Stimulated activated naive CD8-positive, alpha-beta T cell treated with anti-CD3 and anti-CD28 coated beads, Interleukin-15, amount 100 ng/mL, for 72 hours (primary cell): ENCODE results near the gene PRDM4.
A peak's percentile ranks its signal among the peaks of the same experiment; 100 is the strongest.
"Not testable (repeated sequence)": the region's sequence is repeated elsewhere in the genome, so short reads cannot be mapped to it uniquely, and the experiment has no call there.

Experiments used
- ATAC-seq: fragments of 150-1000 bp; cut with Tn5 transposase; 2 replicates; pipeline ENCODE4 v1.10.0; 2021; ENCODE audit warnings: mild to moderate bottlenecking, moderate library complexity
- DNase-seq, 2 donors: peaks; one replicate each; pipeline ENCODE4 v3.0.0; 2021 to 2022
- H3K27ac Mint-ChIP-seq, 2 donors: one replicate each; pipeline ENCODE4 v1.8.0; 2022; ENCODE audit warnings: mild to moderate bottlenecking in 2 of 2, mixed read lengths in 2 of 2, moderate library complexity in 2 of 2
- H3K27me3 Mint-ChIP-seq: one replicate; pipeline ENCODE4 v1.8.0; 2022; ENCODE audit warnings: mixed read lengths
- H3K4me1 Mint-ChIP-seq: one replicate; pipeline ENCODE4 v1.8.0; 2022; ENCODE audit warnings: mild to moderate bottlenecking, mixed read lengths
- H3K4me3 Mint-ChIP-seq, 2 donors: one replicate each; pipeline ENCODE4 v1.8.0; 2022; ENCODE audit warnings: mild to moderate bottlenecking in 2 of 2, mixed read lengths in 2 of 2, moderate library complexity in 1 of 2
- H3K9me3 Mint-ChIP-seq, 2 donors: one replicate each; pipeline ENCODE4 v1.8.0; 2022; ENCODE audit warnings: mixed read lengths in 2 of 2

PRDM4 gene

GRCh38 chr12:107735763-107736162, 25.2 kb downstream of the PRDM4 start:
- Mint-ChIP-seq H3K9me3 (no peaks in the 10 kb centered on the region), H3K27ac (no peak overlapping the region), H3K4me1 (no peaks in the 10 kb centered on the region), H3K27me3 (no peaks in the 10 kb centered on the region), H3K4me3 (no peak overlapping the region)
- DNase-seq (no peak), ATAC-seq (no peak)

DNA sequence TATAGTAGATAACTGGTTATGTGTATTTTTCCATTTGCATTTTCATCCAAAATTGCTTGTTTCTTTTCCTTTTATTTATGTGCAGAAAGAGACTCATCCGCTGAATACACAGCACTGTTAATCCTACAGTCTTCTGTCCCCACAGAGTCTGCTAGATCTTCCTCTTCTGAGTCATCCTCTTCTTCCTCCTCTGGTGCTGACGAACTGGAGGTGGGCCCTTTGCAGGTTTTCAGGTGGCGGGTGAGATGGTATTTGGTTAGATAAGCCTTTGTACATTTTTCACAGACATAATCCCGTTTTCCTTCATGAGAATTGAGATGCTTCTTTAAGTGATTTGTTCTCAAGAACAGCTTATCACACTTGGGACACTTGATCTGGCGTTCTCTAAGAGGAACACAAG, 26.8 kb downstream of the PRDM4 start:
- no peak for ATAC-seq
- no peak overlapping the region for H3K27ac Mint-ChIP-seq

GRCh38 chr12:107732365-107732764, 28.6 kb downstream of the PRDM4 start:
- Mint-ChIP-seq H3K27ac (no peak overlapping the region), H3K4me3 (no peak overlapping the region), H3K9me3 (no peaks in the 10 kb centered on the region), H3K4me1 (no peaks in the 10 kb centered on the region), H3K27me3 (no peaks in the 10 kb centered on the region)
- DNase-seq (no peak), ATAC-seq (no peak)

More for the DNA sequence above, 26.8 kb downstream of the PRDM4 start:
- no peak overlapping the region for H3K4me3 Mint-ChIP-seq
- no peaks in the 10 kb centered on the region for H3K4me1 Mint-ChIP-seq
- DNase-seq, result no peak
- H3K9me3 Mint-ChIP-seq, result no peaks in the 10 kb centered on the region
- no peaks in the 10 kb centered on the region for H3K27me3 Mint-ChIP-seq

- Mint-ChIP-seq H3K27me3 (no peaks in the 10 kb centered on the region), H3K4me3 (no peak overlapping the region), H3K9me3 (no peaks in the 10 kb centered on the region), H3K27ac (no peak overlapping the region), H3K4me1 (no peaks in the 10 kb centered on the region)
- ATAC-seq (no peak), DNase-seq (no peak)
Observed at GRCh38 chr12:107731366-107731765, 29.6 kb downstream of the PRDM4 start.

DNA sequence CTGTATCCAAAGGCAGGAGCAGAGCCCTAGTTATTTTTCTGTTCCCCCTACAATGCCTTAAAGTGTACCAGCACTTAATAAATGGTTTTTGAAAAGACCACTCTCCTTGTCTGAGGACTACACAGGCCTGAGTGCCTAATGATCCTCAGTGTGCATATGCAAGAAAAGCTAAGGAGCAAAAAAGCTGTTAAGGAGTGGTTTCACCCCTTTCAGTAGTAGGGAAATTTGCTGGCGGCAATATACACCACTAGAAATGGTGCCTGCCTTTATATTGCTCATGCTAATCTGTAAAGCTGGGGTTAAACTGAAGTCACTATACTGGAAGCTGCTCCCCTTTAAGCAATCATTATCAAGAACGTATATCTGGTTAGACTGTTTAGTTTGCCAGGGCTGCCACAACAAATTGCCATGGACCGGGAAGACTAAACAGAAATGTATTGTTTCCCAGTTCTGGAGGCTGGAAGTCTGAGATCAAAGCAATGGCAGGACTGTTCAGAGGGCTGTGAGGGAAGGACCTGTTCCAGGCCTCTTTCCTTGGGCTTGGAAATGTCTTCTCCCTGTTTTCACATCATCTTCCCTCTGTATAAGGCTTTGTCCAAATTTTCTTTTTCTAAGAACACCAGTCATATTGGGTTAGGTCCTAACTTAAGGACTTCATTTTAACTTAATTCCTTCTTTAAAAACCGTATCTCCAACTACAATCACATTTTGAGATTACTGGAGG, 30.2 kb downstream of the PRDM4 start:
- Mint-ChIP-seq H3K9me3 (no peaks in the 10 kb centered on the region), H3K4me1 (no peaks in the 10 kb centered on the region), H3K27ac (no peak overlapping the region), H3K27me3 (no peaks in the 10 kb centered on the region), H3K4me3 (no peak overlapping the region)
- ATAC-seq (no peak), DNase-seq (no peak)

GRCh38 chr12:107727742-107728141, 33.2 kb downstream of the PRDM4 start:
- peaks cover 5 to 19% of the 10 kb centered on the region in 2 donors for H3K9me3 Mint-ChIP-seq
- H3K27ac Mint-ChIP-seq, H3K27me3 Mint-ChIP-seq, H3K4me3 Mint-ChIP-seq, DNase-seq, H3K4me1 Mint-ChIP-seq, ATAC-seq: not testable (repeated sequence)

DNA sequence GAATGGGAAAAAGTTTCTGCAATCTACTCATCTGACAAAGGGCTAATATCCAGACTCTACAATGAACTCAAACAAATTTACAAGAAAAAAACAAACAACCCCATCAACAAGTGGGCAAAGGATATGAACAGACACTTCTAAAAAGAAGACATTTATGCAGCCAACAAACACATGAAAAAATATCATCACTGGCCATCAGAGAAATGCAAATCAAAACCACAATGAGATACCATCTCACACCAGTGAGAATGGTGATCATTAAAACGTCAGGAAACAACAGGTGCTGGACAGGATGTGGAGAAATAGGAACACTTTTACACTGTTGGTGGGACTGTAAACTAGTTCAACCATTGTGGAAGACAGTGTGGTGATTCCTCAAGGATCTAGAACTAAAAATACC, 33.6 kb downstream of the PRDM4 start:
- peaks cover 5 to 19% of the 10 kb centered on the region in 2 donors for H3K9me3 Mint-ChIP-seq
- not testable (repeated sequence) for ATAC-seq, DNase-seq, H3K4me3 Mint-ChIP-seq, H3K4me1 Mint-ChIP-seq, H3K27ac Mint-ChIP-seq, H3K27me3 Mint-ChIP-seq

- DNase-seq (peak in 1 of 2 donors; percentile 14), ATAC-seq (peak; percentile 64)
- peak overlapping the region in 1 of 2 donors; percentile 20 for H3K27ac Mint-ChIP-seq
- no peak overlapping the region for H3K4me3 Mint-ChIP-seq
- no peaks in the 10 kb centered on the region for H3K27me3 Mint-ChIP-seq
- H3K9me3 Mint-ChIP-seq, result peaks cover 5 to 7% of the 10 kb centered on the region in 2 donors
- no peaks in the 10 kb centered on the region for H3K4me1 Mint-ChIP-seq
Observed at GRCh38 chr12:107718606-107719005, 42.3 kb downstream of the PRDM4 start.

- no peak overlapping the region for H3K4me3 Mint-ChIP-seq
- H3K9me3 Mint-ChIP-seq, result peaks cover 0 to 5% of the 10 kb centered on the region in 2 donors
- ATAC-seq, result no peak
- H3K27me3 Mint-ChIP-seq, result no peaks in the 10 kb centered on the region
- DNase-seq, result no peak
- H3K4me1 Mint-ChIP-seq, result no peaks in the 10 kb centered on the region
- no peak overlapping the region for H3K27ac Mint-ChIP-seq
Observed at GRCh38 chr12:107715780-107716179, 45.2 kb downstream of the PRDM4 start.

DNA sequence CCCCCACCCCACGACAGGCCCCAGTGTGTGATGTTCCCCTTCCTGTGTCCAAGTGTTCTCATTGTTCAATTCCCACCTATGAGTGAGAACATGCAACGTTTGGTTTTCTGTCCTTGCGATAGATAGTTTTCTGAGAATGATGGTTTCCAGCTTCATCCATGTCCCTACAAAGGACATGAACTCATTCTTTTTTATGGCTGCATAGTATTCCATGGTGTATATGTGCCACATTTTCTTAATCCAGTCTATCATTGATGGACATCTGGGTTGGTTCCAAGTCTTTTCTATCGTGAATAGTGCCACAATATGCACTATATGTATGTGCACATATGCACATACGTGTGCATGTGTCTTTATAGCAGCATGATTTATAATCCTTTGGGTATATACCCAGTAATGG, 55.4 kb downstream of the PRDM4 start:
- ATAC-seq, H3K4me1 Mint-ChIP-seq, H3K27ac Mint-ChIP-seq: not testable (repeated sequence)

GRCh38 chr12:107704041-107704440, 56.9 kb downstream of the PRDM4 start:
- Mint-ChIP-seq H3K27ac (peak overlapping the region in 1 of 2 donors; percentile 40), H3K4me1 (no peaks in the 10 kb centered on the region), H3K4me3 (no peak overlapping the region), H3K27me3 (no peaks in the 10 kb centered on the region), H3K9me3 (peaks cover 0 to 8% of the 10 kb centered on the region in 2 donors)
- DNase-seq (no peak), ATAC-seq (no peak)

More for the DNA sequence above, 55.4 kb downstream of the PRDM4 start:
- not testable (repeated sequence) for H3K4me3 Mint-ChIP-seq, DNase-seq, H3K27me3 Mint-ChIP-seq, H3K9me3 Mint-ChIP-seq

DNA sequence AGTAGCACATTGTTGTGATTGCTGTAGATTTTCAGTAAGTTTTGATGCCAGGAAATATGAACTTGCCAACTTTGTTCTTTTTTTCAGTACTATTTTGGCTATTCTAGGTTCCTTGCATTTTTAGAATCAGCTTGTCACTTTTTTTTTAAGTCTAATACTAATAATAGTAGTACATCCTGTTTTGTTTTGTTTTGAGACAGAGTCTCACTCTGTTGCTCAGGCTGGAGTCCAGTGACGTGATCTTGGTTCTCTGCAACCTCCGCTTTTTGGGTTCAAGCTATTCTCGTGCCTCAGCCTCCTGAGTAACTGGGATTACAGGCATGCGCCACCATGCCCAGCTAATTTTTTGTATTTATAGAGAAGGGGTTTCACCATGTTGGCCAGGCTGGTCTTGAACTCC, 58.8 kb downstream of the PRDM4 start:
- peaks cover 0 to 8% of the 10 kb centered on the region in 2 donors for H3K9me3 Mint-ChIP-seq
- ATAC-seq, result no peak
- H3K4me3 Mint-ChIP-seq, result no peak overlapping the region
- DNase-seq, result no peak
- H3K27me3 Mint-ChIP-seq, result no peaks in the 10 kb centered on the region
- no peaks in the 10 kb centered on the region for H3K4me1 Mint-ChIP-seq
- no peak overlapping the region for H3K27ac Mint-ChIP-seq

- not testable (repeated sequence) for ATAC-seq, H3K4me1 Mint-ChIP-seq, H3K27ac Mint-ChIP-seq, H3K27me3 Mint-ChIP-seq, H3K4me3 Mint-ChIP-seq, DNase-seq, H3K9me3 Mint-ChIP-seq
Observed at GRCh38 chr12:107695772-107696171, 65.2 kb downstream of the PRDM4 start.

GRCh38 chr12:107685360-107686248, 75.3 kb downstream of the PRDM4 start, which contains the start of gene PWP1:
Gene PWP1 (plus strand): TSS chr12:107685799. CDS start chr12:107685900, 101 bp downstream.
- H3K4me3 Mint-ChIP-seq, result peak within 1 kb of the TSS; percentile 98 to 100
- peaks cover 5 to 8% of the 10 kb centered on the region in 2 donors for H3K9me3 Mint-ChIP-seq
- H3K27me3 Mint-ChIP-seq, result no peaks in the 10 kb centered on the region
- peaks cover 32% of the 10 kb centered on the region for H3K4me1 Mint-ChIP-seq
- ATAC-seq (peak; percentile 96), DNase-seq (peak; percentile 93 to 95)
- H3K27ac Mint-ChIP-seq, result peak within 1 kb of the TSS; percentile 97 to 98

- no peak for ATAC-seq
- Mint-ChIP-seq H3K27ac (peak overlapping the region; percentile 97 to 98), H3K9me3 (peaks cover 5 to 8% of the 10 kb centered on the region in 2 donors), H3K27me3 (no peaks in the 10 kb centered on the region), H3K4me1 (peaks cover 32% of the 10 kb centered on the region), H3K4me3 (peak overlapping the region; percentile 98 to 100)
- DNase-seq, result peak; percentile 13 to 24
Observed at GRCh38 chr12:107684990-107685359, 76.0 kb downstream of the PRDM4 start.
